NCI-H446 treated with DMSO at 0.1 percent for 48 hours (cell line): ENCODE measurements around the gene CYS1.
"Not testable (repeated sequence)": the region's sequence is repeated elsewhere in the genome, so short reads cannot be mapped to it uniquely, and the experiment has no call there.

Experiments
- DNase-seq: peaks from one replicate; lab custom pipeline; 2025; lab: John Stamatoyannopoulos, UW

The CYS1 gene

GRCh38 chr2:10079870-10080535, at the start of gene CYS1:
CYS1 (minus strand) TSS chr2:10080411; CDS start chr2:10080223, 188 bp downstream.
- no peak for DNase-seq

DNA sequence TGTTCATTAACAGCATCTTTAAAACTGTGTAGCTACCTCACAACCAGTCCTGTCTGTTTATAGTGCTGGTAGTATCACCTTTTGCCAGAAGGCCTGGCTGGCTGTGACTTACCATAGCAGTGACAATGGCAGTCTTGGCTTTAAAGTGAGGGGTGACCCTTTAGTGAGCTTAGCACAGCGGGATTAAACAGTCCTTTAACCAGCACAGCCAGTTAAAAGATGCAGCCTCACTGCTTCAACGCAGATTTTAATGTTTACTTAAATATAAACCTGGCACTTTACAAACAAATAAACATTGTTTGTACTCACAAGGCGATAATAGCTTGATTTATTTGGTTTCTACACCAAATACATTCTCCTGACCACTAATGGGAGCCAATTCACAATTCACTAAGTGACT, 49.3 kb upstream of the CYS1 start:
- no peak for DNase-seq

DNA sequence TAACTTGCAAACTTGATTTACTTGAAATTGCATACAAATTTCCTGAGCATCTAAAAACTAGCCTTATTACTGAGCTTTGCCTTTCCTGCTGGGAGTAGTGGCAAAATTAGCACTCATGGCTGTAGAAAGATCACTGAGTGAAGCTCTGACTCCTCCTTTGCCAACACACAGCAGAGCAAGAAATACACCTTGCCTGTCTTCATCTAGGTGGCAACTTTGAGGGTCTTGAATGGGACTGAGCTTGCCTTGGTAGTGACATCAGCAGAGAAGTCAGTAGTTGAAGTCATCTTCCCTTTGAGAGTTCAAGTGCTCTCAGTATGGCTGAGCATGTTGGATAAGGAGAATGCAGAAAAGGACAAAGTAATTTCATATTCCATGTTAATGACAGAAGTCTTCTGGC, 48.2 kb upstream of the CYS1 start:
- no peak for DNase-seq

DNA sequence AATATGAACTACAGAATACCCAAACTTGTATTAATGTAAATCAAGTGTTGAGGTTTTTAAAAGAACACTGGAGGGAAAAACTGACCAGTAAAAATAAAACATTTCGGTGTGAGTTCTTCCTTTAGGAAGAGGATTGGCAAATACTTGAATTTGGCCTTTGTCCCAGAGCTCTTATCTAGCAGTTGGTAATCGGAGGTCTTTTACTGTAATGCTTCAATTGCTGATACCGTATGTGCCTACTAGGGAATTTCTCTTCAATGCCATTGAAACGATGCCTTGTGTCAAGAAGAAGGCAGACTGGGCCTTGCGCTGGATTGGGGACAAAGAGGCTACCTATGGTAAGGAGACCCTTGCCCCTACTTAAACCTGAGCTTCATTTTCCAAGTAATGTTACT, 46.4 kb upstream of the CYS1 start:
- no peak for DNase-seq

DNA sequence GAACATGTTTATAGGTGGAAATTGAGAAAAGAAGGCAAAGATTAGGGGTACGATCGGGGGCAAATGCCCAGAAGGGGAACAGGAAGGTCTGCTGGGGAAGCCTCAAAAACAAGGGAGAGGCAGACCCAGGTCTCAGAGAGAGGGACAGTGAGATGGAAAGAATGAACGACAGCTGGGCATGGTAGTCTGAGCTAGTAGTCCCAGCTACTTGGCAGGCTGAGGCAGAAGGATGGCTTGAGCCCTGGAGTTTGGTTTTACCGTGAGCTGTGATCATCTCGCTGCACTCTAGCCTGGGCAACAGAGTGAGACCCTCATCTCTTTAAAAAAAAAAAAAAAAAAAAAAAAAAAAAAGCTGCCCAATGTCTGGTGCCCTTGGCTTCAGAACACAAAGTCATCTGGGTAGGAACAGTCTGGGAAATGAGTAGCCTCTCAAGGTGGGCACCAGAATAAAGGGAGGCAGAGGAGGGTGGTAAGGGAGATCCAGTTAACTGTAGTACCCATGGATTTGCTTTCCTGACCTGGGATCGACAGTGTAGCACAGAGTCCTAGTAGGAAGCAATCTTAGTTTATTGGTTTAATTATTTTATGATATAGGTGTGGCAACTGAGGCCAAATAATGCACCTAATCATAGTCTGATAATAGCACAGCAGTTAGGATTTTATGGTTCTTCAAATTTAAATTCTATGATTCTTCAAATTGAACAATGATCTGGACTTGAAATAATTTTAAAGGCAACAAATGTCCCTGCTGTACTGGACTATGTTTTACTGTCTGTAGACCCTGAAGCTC, 45.8 kb upstream of the CYS1 start:
- DNase-seq = no peak

GRCh38 chr2:10124538-10125045, 44.4 kb upstream of the CYS1 start:
- DNase-seq = peak; percentile 56

DNA sequence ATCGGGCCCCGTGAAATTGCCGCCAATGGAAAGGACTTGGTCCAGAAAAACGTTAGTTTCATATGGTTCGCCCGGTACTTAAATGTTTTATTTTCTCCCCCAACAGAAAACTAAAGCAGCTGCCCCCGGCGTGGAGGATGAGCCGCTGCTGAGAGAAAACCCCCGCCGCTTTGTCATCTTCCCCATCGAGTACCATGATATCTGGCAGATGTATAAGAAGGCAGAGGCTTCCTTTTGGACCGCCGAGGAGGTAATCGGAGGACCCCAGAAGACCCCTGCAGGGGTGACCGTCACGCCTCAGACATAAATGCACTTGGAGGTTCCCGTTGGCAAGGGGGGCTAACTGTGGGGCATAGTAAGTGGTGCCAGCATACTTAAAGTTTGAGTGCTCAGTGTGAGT, 43.1 kb upstream of the CYS1 start:
- DNase-seq = no peak

DNA sequence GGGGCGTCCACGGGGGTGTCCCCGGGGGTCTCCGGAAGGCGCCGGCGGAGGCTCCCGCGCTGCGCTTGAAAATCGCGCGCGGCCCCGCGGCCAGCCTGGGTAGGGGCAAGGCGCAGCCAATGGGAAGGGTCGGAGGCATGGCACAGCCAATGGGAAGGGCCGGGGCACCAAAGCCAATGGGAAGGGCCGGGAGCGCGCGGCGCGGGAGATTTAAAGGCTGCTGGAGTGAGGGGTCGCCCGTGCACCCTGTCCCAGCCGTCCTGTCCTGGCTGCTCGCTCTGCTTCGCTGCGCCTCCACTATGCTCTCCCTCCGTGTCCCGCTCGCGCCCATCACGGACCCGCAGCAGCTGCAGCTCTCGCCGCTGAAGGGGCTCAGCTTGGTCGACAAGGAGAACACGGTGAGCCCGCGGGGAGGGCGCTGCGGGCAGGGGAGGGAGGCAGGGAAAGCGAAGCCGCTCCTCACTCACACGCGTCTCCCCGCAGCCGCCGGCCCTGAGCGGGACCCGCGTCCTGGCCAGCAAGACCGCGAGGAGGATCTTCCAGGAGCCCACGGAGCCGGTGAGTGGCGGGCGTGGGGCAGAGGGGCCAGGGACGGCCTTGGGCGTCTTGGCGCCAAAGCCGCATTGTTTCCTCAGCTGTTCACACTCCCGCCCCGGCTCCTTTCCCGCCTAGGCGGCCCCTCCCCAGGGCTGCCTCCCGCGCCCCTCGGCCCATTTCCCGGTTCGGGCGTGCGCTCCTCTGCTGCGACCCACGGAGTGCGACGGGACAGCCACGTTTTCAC, 42.5 kb upstream of the CYS1 start, which contains the start of gene RRM2:
TSS of gene RRM2 (plus strand) at position 240 of the 781 bp plus-strand sequence. CDS start at position 300, 60 bp downstream.
- peak; percentile 90 for DNase-seq

- peak; percentile 29 for DNase-seq
Measured at GRCh38 chr2:10120877-10121574, 40.8 kb upstream of the CYS1 start.

DNA sequence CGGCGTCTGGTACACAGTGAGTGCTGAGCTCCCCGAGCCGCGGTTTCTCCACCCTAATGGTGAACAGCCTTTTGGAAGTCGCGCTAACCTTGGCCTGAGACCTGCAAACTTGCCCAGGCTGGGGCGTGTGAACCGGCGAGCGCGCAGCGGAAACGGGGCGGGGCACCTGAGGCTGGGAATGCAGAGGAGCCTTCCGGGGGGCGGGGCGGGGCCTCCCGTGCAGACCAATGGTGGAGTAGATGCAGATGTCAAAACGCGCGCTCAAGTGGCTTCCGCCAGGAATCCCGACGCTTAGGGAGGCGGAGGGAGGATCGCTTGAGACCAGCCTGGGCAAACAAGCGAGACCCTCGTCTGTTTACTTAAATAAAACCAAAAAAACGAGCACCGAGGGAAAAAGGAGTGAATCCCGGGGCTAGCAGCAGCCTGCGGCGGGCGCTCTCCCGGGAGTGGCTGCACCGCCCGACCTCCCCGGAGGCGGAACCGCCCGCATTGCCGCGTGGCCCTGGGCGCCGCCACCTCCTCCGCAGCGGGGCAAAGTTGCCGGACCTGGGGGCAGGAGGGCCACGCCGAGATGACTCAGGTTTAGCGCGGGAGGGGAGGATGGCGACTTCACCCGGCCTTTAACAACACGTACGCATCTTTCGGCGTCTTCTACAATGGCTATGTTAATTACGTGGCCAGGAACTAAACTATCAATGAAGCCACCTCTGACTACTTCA, 40.1 kb upstream of the CYS1 start:
- peak; percentile 90 for DNase-seq

DNA sequence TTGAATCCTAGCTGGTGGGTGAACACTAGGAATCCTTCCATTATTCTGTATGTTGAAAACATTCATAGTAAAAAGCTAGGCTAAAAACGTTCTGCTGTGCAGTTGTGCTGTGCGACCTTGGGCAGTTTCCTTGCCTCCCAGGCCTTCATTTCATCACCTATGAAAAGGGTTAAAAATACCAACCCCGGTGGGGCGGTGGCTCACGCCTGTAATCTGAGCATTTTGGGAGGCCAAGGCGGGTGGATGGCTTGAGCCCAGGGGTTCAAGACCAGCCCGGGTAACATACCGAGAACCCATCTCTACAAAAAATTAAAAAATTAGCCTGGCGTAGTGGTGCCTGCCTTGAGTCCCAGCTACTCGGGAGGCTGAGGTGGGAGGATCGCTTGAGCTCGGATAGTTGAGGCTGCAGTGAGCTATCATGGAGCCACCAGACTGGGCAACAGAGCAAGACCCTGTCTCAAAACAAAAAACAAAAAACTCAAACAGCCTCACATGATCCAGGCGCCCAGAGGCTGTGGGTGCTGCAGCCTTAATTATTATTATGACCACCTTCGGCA, 39.5 kb upstream of the CYS1 start:
- DNase-seq = no peak

- DNase-seq = no peak
Measured at GRCh38 chr2:10119027-10119325, 38.8 kb upstream of the CYS1 start.

- no peak for DNase-seq
Measured at GRCh38 chr2:10109311-10109710, 29.1 kb upstream of the CYS1 start.

DNA sequence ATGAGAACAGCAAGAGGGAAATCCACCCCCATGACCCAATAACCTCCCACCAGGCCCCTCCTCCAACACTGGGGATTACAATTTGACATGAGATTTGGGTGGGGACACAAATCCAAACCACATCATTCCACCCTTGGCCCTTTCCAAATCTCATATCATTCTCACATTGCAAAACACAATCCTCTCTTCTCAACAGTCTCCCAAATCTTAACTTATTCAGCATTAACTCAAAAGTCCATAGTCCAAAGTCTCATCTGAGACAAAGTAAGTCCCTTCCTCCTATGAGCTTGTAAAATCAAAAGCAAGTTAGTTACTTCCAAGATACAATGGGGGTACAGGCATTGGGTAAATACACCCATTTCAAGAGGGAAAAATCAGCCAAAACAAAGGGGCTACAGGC, 24.7 kb upstream of the CYS1 start:
- not testable (repeated sequence) for DNase-seq

DNA sequence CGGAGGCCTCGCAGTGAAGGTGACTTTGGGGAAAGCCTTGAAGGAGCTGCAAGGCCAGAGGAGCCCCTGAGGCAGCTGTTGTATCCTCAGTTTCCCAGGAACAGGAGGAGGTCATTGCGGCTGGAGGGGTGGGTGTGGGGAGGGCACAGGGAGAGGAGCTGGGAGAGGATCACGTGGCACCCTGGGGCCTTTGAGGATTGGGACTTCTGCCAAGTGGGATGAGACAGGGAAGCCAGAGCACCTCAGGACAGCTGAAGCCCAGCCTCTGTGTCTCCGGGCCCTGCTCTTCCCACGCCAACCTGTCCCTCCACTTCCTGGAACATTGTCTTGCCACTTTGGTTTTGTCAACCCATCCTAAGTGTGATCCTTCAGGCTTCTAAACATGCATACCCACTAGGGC, 23.0 kb upstream of the CYS1 start:
- no peak for DNase-seq

DNA sequence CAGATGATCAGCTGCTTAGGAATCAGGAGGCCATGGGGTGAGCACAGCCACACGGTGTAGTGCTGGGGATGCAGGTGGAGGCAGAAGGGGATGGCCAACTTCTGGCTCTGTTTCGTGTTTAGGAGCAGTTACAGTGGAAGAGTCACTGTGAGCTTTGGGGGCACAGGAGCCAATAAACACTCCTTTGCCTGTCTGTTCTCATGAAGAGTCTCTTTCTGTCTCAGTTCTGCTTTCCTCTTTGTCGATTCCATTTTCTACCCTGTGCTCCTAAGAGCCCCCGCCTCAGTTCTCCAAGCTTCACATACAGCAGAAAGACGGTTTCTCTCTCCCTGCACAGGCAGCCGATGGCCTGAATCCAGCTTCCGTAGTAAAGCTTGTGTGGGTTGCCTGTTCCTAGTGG, 21.3 kb upstream of the CYS1 start:
- DNase-seq = no peak

- DNase-seq = no peak
Measured at GRCh38 chr2:10097352-10098148, 17.3 kb upstream of the CYS1 start.

GRCh38 chr2:10096641-10097040, 16.4 kb upstream of the CYS1 start:
- no peak for DNase-seq

DNA sequence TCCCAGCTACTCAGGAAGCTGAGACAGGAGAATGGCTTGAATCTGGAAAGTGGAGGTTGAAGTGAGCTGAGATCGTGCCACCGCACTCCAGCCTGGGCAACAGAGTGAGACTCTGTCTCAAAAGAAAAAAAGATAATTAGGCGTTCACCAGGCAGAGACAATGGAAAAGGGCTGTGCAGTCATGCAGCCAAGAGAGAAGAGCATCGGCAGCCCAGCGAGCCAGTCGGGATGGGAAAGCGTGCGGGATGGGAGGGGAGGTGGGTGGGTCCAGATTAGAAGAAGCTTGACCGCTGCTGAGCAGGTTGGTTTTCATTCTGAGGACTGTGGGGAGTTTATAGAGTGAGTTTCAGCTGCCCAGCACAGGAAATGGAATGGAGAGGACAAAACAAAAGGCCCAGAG, 15.0 kb upstream of the CYS1 start:
- DNase-seq = no peak

DNA sequence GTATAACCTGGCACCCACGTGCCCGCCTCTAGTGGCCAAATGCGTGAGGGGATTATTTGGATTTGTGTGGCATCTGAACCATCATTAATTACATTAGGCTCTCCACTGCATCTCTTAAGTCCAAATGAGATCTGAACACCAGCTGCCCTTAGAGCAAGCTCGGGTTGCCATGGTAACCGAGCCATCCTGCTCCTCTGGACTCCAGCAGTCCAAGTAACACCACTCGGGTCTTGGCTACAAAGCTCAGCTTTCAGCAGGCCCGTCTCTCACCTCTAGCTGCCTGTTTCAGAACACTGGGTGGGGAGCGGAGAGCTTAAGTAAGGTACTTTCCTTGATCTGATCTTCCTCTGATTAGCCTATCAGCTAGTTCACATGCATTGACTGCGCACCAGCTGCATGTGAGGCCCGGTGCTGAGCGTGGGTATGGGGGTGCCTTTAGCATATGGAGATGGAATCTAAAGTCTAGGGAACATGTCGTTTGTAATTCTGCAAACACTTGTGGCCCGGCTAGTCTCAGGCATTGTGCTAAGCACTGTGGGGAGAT, 14.1 kb upstream of the CYS1 start:
- no peak for DNase-seq
